ENCODE data around the gene TMPRSS4. TPM values are rescaled to one million over a fixed set of nuclear protein-coding genes. Genes with fewer than 3 reads are reported as not detected.

The TMPRSS4 gene
- total RNA-seq, 1 experiment from 2014 or later, result 99.9 TPM

DNA sequence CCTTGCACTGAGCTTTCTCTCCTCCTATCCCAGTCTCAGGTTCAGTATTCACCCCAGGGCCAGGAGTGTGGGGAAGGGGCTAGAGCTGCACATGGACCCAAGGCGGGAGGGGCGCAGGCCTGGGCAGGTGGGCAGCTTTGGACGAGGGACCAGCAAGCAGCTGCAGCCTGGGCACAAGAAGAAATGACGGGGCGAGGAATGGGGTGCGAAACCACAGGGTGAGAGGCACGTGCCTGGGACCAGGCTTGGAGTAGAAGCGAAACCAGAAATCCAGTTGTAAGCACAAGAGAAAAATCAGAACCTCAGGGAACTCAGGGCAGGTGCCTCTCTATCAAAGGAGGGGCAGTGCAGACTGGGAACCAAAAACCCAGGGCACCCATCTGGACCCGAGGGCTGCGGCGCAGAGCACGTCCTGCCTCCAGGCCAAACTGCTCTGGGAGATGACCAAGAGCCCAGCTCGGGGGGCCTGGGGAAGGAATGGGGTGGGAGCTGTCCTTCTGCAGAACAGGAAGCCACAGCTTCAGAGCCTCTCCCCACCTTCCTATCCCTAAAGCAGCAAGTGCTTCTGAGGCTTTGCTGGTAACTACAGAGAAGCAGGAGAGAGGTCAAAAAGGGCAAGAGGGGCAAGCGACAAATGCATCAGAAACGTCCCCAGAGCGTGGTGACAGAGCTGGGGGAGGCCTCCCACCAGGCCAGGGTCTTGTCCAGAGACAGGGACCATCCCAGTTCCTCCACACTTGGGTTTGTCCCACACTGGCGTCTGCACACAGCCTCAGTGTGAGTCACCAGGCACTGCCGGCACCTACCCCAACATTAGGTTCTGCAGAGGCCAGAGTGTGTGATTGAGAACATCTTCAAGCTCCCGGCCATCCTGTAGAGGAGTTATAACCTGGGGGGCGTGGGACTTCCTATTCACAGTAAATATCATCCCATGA is 18.3 kb upstream of the TMPRSS4 start:
- Mint-ChIP-seq H3K9me3 (ENCODE audit: low read depth, unreplicated experiment) (peaks cover 3% of the 10 kb centered on the region), H3K4me1 (ENCODE audit: low read depth, unreplicated experiment) (no peaks in the 10 kb centered on the region), H3K27me3 (ENCODE audit: unreplicated experiment) (peaks cover 27% of the 10 kb centered on the region), H3K4me3 (ENCODE audit: low read depth, unreplicated experiment) (no peak overlapping the region), H3K27ac (ENCODE audit: unreplicated experiment) (no peak overlapping the region), H3K36me3 (ENCODE audit: insufficient read depth, unreplicated experiment) (no peaks in the 10 kb centered on the region)
- intact Hi-C loops (cut with micrococcal nuclease; ENCODE audit: unreplicated experiment), result no loop called here
- no peak for DNase-seq
- CTCF ChIA-PET, result no interaction called here
- TF ChIP-seq, protein P1, sequence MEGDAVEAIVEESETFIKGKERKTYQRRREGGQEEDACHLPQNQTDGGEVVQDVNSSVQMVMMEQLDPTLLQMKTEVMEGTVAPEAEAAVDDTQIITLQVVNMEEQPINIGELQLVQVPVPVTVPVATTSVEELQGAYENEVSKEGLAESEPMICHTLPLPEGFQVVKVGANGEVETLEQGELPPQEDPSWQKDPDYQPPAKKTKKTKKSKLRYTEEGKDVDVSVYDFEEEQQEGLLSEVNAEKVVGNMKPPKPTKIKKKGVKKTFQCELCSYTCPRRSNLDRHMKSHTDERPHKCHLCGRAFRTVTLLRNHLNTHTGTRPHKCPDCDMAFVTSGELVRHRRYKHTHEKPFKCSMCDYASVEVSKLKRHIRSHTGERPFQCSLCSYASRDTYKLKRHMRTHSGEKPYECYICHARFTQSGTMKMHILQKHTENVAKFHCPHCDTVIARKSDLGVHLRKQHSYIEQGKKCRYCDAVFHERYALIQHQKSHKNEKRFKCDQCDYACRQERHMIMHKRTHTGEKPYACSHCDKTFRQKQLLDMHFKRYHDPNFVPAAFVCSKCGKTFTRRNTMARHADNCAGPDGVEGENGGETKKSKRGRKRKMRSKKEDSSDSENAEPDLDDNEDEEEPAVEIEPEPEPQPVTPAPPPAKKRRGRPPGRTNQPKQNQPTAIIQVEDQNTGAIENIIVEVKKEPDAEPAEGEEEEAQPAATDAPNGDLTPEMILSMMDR (IDR thresholded peaks at IDR 0.05; ENCODE audit: unreplicated experiment), result no peak
- BruUV-seq (replicated peaks), result no TSS peak

DNA sequence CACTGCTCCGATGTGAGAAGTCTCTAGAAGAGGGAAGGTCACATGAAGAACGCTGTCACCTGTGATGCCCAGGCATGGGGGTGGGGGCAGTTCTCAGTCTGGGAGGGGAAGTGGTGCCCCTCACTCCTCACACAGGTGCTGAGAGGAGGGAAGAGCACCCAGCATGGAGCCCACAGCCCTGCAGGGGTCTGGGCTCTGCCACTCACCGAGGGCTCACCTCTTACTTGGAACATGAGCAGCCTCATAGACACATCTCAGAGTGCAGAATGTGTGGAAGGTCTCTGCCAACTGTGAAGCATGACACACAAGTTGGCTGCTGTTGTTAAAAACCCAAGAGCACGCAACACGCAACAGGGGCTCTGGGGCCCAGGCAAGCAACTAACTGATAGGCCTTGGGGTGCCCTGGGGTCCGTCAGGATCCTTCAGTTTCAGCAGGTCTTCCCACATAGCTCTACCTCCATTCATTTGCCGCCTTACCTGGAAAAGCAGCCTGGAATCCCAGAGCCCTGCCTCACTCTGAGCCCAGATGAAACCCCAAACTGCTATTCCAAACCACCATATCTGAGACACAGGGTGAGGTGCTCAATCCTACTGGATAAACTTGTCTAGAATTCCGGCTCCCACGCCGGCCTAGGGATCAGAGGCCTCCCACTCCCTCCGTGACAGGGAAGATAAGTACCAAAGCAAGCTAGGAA is 17.5 kb upstream of the TMPRSS4 start:
- no peaks in the 10 kb centered on the region for H3K4me1 Mint-ChIP-seq (ENCODE audit: low read depth, unreplicated experiment)
- H3K4me3 Mint-ChIP-seq (ENCODE audit: low read depth, unreplicated experiment), result no peak overlapping the region
- BruUV-seq (replicated peaks), result no TSS peak

DNA sequence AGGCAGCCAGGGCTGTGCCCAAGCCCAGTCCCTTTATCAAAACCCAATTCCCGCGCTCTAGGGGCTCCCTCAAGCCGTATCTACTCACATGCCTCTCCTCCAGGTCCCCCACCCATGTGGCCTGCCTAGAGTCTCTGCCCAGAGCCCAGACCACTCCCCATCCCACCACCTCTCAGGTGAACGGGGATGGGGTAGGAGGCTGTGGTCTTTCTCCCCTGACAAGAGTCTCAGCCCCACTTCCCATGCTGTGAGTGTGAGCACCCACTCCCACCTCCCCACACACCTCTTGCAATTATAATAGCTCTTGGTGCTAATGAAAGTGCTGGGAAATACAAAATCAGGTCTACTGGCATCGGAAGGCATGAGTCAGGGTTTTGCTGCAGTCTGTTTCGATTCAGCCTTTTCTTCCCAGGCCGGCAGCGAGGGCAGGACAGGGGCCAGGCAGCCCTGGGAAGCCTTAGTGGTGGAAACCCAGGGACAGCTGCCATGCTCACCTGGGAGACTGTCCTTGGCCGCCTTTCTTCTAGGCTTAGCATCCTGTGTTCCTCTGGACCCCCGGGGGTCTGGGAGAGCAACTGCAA is 16.7 kb upstream of the TMPRSS4 start:
- Mint-ChIP-seq H3K4me1 (ENCODE audit: low read depth, unreplicated experiment) (no peaks in the 10 kb centered on the region), H3K4me3 (ENCODE audit: low read depth, unreplicated experiment) (no peak overlapping the region), H3K27me3 (ENCODE audit: unreplicated experiment) (peaks cover 27% of the 10 kb centered on the region), H3K36me3 (ENCODE audit: insufficient read depth, unreplicated experiment) (no peaks in the 10 kb centered on the region), H3K27ac (ENCODE audit: unreplicated experiment) (no peak overlapping the region), H3K9me3 (ENCODE audit: low read depth, unreplicated experiment) (peaks cover 3% of the 10 kb centered on the region)
- TF ChIP-seq, protein P1 (IDR thresholded peaks at IDR 0.05; ENCODE audit: unreplicated experiment), result no peak
- intact Hi-C loops (cut with micrococcal nuclease; ENCODE audit: unreplicated experiment), result no loop called here
- CTCF ChIA-PET, result no interaction called here
- DNase-seq, result no peak
- BruUV-seq (replicated peaks), result no TSS peak

More for the DNA sequence above, 17.5 kb upstream of the TMPRSS4 start:
- no peaks in the 10 kb centered on the region for H3K36me3 Mint-ChIP-seq (ENCODE audit: insufficient read depth, unreplicated experiment)
- intact Hi-C loops (cut with micrococcal nuclease; ENCODE audit: unreplicated experiment), result no loop called here
- peaks cover 3% of the 10 kb centered on the region for H3K9me3 Mint-ChIP-seq (ENCODE audit: low read depth, unreplicated experiment)
- no peak for DNase-seq
- CTCF ChIA-PET, result no interaction called here
- H3K27me3 Mint-ChIP-seq (ENCODE audit: unreplicated experiment), result peaks cover 27% of the 10 kb centered on the region
- H3K27ac Mint-ChIP-seq (ENCODE audit: unreplicated experiment), result no peak overlapping the region
- TF ChIP-seq, protein P1 (IDR thresholded peaks at IDR 0.05; ENCODE audit: unreplicated experiment), result no peak

DNA sequence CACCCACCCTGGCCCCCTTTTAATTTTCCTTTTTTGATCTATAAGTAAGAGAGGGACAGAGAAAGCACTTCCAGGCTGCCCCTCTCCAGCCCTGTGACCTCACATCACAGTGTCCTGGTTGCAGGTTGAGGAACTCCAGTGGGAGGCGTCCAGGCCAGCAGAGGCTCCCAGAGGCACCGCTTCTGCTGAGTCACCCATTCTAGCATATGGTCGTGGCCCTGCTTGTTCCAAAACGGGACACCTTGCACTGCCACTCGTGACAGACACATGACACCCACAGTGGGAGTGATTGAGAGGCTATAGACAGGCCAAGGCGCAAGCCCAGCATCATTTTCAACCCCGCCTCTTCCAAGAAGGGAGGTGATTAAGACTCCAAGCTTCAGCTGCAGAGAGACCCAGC is 16.0 kb upstream of the TMPRSS4 start:
- Mint-ChIP-seq H3K27me3 (ENCODE audit: unreplicated experiment) (peaks cover 23% of the 10 kb centered on the region), H3K4me3 (ENCODE audit: low read depth, unreplicated experiment) (no peak overlapping the region), H3K27ac (ENCODE audit: unreplicated experiment) (no peak overlapping the region), H3K4me1 (ENCODE audit: low read depth, unreplicated experiment) (no peaks in the 10 kb centered on the region), H3K36me3 (ENCODE audit: insufficient read depth, unreplicated experiment) (no peaks in the 10 kb centered on the region), H3K9me3 (ENCODE audit: low read depth, unreplicated experiment) (peaks cover 3% of the 10 kb centered on the region)
- no peak for DNase-seq
- TF ChIP-seq, protein P1 (IDR thresholded peaks at IDR 0.05; ENCODE audit: unreplicated experiment), result no peak
- CTCF ChIA-PET, result no interaction called here
- BruUV-seq (replicated peaks), result no TSS peak
- intact Hi-C loops (cut with micrococcal nuclease; ENCODE audit: unreplicated experiment), result no loop called here
